ENCODE measurements around the gene DPPA4. TPM values are rescaled to one million over a fixed set of nuclear protein-coding genes. Genes with fewer than 3 reads are reported as not detected.

Gene DPPA4
- total and polyA plus RNA-seq, 10 donors = 0.10 to 4.2 (median 0.65) TPM

DNA sequence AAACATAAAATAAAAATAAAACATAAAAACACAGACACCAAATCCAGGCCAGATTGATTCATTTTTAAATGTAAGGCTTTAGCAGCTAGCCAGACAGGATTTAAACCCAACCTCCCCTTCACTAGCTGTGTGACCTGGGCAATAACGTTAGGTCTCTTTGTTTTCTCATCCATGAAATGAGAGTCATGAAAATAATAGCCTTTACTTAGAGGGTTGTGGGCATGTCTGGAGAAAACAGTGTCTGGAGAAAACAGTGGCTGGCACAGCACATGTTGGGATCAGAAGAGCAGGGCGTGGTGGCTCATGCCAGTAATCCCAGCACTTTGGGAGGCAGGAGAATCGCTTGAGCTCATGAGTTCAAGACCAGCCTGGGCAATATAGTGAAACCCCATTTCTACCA lies 1.9 kb upstream of the DPPA4 start:
- peaks cover 0 to 43% (median 9%) of the 10 kb centered on the region in 7 donors for H3K27me3 ChIP-seq (replicated peaks in 1 of 7)
- peaks cover 0 to 2% (median 0%) of the 10 kb centered on the region in 8 donors for H3K9me3 ChIP-seq
- H3K36me3 ChIP-seq = no peaks in the 10 kb centered on the region
- H3K4me3 ChIP-seq = no peak overlapping the region
- TF ChIP-seq POLR2A (IDR thresholded peaks at IDR 0.05) (no peak), POLR2AphosphoS5 (IDR thresholded peaks at IDR 0.05) (no peak)
- TF ChIP-seq, protein P1, sequence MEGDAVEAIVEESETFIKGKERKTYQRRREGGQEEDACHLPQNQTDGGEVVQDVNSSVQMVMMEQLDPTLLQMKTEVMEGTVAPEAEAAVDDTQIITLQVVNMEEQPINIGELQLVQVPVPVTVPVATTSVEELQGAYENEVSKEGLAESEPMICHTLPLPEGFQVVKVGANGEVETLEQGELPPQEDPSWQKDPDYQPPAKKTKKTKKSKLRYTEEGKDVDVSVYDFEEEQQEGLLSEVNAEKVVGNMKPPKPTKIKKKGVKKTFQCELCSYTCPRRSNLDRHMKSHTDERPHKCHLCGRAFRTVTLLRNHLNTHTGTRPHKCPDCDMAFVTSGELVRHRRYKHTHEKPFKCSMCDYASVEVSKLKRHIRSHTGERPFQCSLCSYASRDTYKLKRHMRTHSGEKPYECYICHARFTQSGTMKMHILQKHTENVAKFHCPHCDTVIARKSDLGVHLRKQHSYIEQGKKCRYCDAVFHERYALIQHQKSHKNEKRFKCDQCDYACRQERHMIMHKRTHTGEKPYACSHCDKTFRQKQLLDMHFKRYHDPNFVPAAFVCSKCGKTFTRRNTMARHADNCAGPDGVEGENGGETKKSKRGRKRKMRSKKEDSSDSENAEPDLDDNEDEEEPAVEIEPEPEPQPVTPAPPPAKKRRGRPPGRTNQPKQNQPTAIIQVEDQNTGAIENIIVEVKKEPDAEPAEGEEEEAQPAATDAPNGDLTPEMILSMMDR (IDR thresholded peaks at IDR 0.05 in 8 of 11, conservative IDR thresholded peaks at IDR 0.05 in 3 of 11) = no peak
- H3K27ac ChIP-seq = no peak overlapping the region
- intact Hi-C loops (cut with DNase I; ENCODE audit: low total_unique reads) = no loop called here
- 73 to 80% (median 77%) methylated on average over 3 of the region's 3 CpGs for WGBS, 5 donors
- DNase-seq = no peak
- peaks cover 0 to 13% (median 8%) of the 10 kb centered on the region in 6 donors for H3K4me1 ChIP-seq

DNA sequence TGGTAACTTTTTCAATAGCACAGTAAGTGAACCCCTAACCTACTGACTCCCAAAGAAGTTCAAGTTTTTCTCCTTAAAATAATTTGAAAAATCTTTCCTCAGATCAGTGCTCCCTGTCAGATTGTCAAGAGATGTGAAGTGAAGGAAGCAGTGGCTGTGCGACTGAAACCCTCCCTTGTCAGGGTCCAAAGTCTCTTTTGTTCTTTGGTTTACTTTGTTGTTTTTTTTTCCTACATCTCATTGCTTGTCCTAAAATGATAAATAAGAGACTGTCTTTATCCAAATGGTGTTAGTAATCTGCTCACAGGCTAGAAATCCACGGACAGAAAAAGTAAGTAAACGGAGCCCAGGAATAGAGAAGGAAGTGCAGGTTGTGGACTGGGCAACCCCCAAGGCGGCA lies 976 bp upstream of the DPPA4 start:
- intact Hi-C loops (cut with DNase I; ENCODE audit: low total_unique reads) = no loop called here
- 17 to 28% (median 20%) methylated on average over 4 of the region's 4 CpGs for WGBS, 5 donors
- H3K27ac ChIP-seq = no peak overlapping the region
- H3K9me3 ChIP-seq = peaks cover 0 to 2% (median 0%) of the 10 kb centered on the region in 8 donors
- H3K4me3 ChIP-seq = no peak overlapping the region
- H3K36me3 ChIP-seq = no peaks in the 10 kb centered on the region
- H3K27me3 ChIP-seq (replicated peaks in 1 of 7) = peaks cover 0 to 43% (median 9%) of the 10 kb centered on the region in 7 donors
- DNase-seq = no peak
- TF ChIP-seq POLR2AphosphoS5 (IDR thresholded peaks at IDR 0.05) = no peak
- TF ChIP-seq POLR2A (IDR thresholded peaks at IDR 0.05) = no peak
- TF ChIP-seq, protein P1 (IDR thresholded peaks at IDR 0.05 in 8 of 11, conservative IDR thresholded peaks at IDR 0.05 in 3 of 11) = no peak
- peaks cover 0 to 13% (median 8%) of the 10 kb centered on the region in 6 donors for H3K4me1 ChIP-seq

DNA sequence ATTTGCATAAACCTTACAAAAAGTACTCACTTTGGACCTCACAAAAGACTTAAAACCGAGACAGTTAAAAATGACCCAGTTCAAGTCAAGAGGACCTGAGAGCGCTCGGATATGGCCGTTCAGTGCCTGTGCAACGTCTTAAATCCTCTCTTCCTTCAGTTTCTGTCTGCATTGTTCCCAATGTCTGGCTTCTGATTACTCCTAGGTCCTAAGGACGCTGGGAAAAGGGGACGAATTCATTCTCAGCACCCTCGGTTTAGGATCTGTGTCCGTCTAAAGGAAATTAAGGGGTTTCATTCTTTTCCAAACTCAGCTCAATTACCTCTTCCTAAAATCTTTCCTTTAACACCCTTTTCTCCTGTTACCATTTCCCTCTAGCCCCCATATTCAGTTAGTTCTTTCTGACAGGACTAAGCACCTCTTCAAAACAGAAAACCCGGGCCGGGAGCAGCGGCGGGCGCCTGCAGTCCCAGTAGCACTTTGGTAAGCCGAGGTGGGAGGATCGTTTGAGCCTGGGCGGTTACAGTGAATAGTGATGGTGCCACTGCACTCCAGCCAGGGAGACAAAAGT lies 970 bp downstream of the DPPA4 start:
- intact Hi-C loops (cut with DNase I; ENCODE audit: low total_unique reads) = no loop called here
- Histone ChIP-seq H3K4me1 (peaks cover 0 to 13% (median 8%) of the 10 kb centered on the region in 6 donors), H3K9me3 (peaks cover 0 to 2% (median 0%) of the 10 kb centered on the region in 8 donors), H3K4me3 (peak overlapping the region in 6 of 8 donors; percentile 15 to 53 (median 21)), H3K27ac (no peak overlapping the region), H3K36me3 (no peaks in the 10 kb centered on the region), H3K27me3 (replicated peaks in 1 of 7) (peaks cover 0 to 43% (median 9%) of the 10 kb centered on the region in 7 donors)
- TF ChIP-seq, protein P1 (IDR thresholded peaks at IDR 0.05 in 8 of 11, conservative IDR thresholded peaks at IDR 0.05 in 3 of 11) = no peak
- TF ChIP-seq POLR2A (IDR thresholded peaks at IDR 0.05) = no peak
- no peak for TF ChIP-seq POLR2AphosphoS5 (IDR thresholded peaks at IDR 0.05)
- DNase-seq = no peak
- WGBS, 5 donors = 5 to 9% (median 6%) methylated on average over 17 of the region's 17 CpGs

DNA sequence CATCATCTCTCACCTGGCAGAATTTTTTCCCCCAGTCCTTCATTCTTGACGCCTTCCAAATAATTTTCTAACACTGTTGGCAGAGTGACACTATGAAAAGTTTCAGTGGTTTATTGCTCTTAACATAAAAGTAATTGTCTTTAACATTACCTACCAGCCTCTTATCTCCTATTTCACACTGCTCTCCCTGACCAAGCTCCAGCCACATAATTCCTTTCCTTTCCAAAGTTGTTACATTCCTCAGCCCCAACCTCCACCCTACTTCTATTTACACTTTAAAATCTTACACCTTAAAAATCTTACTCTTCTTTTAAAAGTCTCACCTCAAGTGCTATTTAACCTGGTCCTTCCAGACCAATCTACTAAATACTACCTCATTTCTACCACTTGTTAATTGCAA lies 2.8 kb downstream of the DPPA4 start:
- TF ChIP-seq POLR2AphosphoS5 (IDR thresholded peaks at IDR 0.05) (no peak), POLR2A (IDR thresholded peaks at IDR 0.05) (no peak)
- TF ChIP-seq, protein P1 (IDR thresholded peaks at IDR 0.05 in 8 of 11, conservative IDR thresholded peaks at IDR 0.05 in 3 of 11) = no peak
- DNase-seq = no peak
- Histone ChIP-seq H3K9me3 (no peaks in the 10 kb centered on the region), H3K4me3 (no peak overlapping the region), H3K4me1 (peaks cover 0 to 13% (median 8%) of the 10 kb centered on the region in 6 donors), H3K36me3 (no peaks in the 10 kb centered on the region), H3K27me3 (replicated peaks in 1 of 7) (peaks cover 0 to 43% (median 9%) of the 10 kb centered on the region in 7 donors), H3K27ac (no peak overlapping the region)
- intact Hi-C loops (cut with DNase I; ENCODE audit: low total_unique reads) = no loop called here
- 81 to 95% (median 90%) methylated on average over 1 of the region's 1 CpG for WGBS, 5 donors

Measured in spleen (tissue), 11 donors.